ENCODE data around the gene TEKTIP1. TPM values are rescaled to one million over a fixed set of nuclear protein-coding genes. Genes with fewer than 3 reads are reported as not detected.

TEKTIP1 gene
- total RNA-seq, 4 donors from 2014 or later, result 5.5 TPM; not detected in 3

GRCh38 chr19:3535563-3535965 lies 3.4 kb upstream of the TEKTIP1 start:
- no peak for DNase-seq
- Histone ChIP-seq H3K36me3 (no peaks in the 10 kb centered on the region), H3K4me3 (no peak overlapping the region), H3K9me3 (no peaks in the 10 kb centered on the region), H3K27me3 (no peaks in the 10 kb centered on the region), H3K27ac (no peak overlapping the region), H3K4me1 (no peaks in the 10 kb centered on the region)
- intact Hi-C loops (cut with DNase I; ENCODE audit: low total_unique reads), result no loop called here
- TF ChIP-seq POLR2A (IDR thresholded peaks at IDR 0.05) (no peak), CTCF (IDR thresholded peaks at IDR 0.05) (no peak)

GRCh38 chr19:3535981-3536380 lies 3.0 kb upstream of the TEKTIP1 start:
- Histone ChIP-seq H3K27ac (no peak overlapping the region), H3K36me3 (no peaks in the 10 kb centered on the region), H3K4me3 (no peak overlapping the region), H3K4me1 (no peaks in the 10 kb centered on the region), H3K27me3 (no peaks in the 10 kb centered on the region), H3K9me3 (no peaks in the 10 kb centered on the region)
- intact Hi-C loops (cut with DNase I; ENCODE audit: low total_unique reads), result no loop called here
- DNase-seq, result no peak
- TF ChIP-seq POLR2A (IDR thresholded peaks at IDR 0.05), result no peak
- TF ChIP-seq CTCF (IDR thresholded peaks at IDR 0.05), result no peak

- Histone ChIP-seq H3K27ac (no peak overlapping the region), H3K27me3 (no peaks in the 10 kb centered on the region), H3K9me3 (no peaks in the 10 kb centered on the region), H3K36me3 (no peaks in the 10 kb centered on the region), H3K4me1 (no peaks in the 10 kb centered on the region), H3K4me3 (no peak overlapping the region)
- intact Hi-C loops (cut with DNase I; ENCODE audit: low total_unique reads), result no loop called here
- DNase-seq, result no peak
- TF ChIP-seq CTCF (IDR thresholded peaks at IDR 0.05), result no peak
- TF ChIP-seq POLR2A (IDR thresholded peaks at IDR 0.05), result no peak
Observed at GRCh38 chr19:3536429-3537100, 2.4 kb upstream of the TEKTIP1 start.

- no peak overlapping the region for H3K27ac ChIP-seq
- DNase-seq, result no peak
- H3K27me3 ChIP-seq, result no peaks in the 10 kb centered on the region
- H3K4me3 ChIP-seq, result no peak overlapping the region
- H3K4me1 ChIP-seq, result no peaks in the 10 kb centered on the region
- TF ChIP-seq CTCF (IDR thresholded peaks at IDR 0.05), result no peak
- TF ChIP-seq POLR2A (IDR thresholded peaks at IDR 0.05), result no peak
- H3K9me3 ChIP-seq, result no peaks in the 10 kb centered on the region
- intact Hi-C loops (cut with DNase I; ENCODE audit: low total_unique reads), result no loop called here
- no peaks in the 10 kb centered on the region for H3K36me3 ChIP-seq
Observed at GRCh38 chr19:3537101-3537437, 1.9 kb upstream of the TEKTIP1 start.

- Histone ChIP-seq H3K4me3 (no peak overlapping the region), H3K9me3 (no peaks in the 10 kb centered on the region), H3K4me1 (no peaks in the 10 kb centered on the region), H3K27ac (no peak overlapping the region), H3K27me3 (no peaks in the 10 kb centered on the region), H3K36me3 (no peaks in the 10 kb centered on the region)
- DNase-seq, result no peak
- TF ChIP-seq CTCF (IDR thresholded peaks at IDR 0.05), result no peak
- TF ChIP-seq POLR2A (IDR thresholded peaks at IDR 0.05), result no peak
- intact Hi-C loops (cut with DNase I; ENCODE audit: low total_unique reads), result no loop called here
Observed at GRCh38 chr19:3537438-3538240, 1.3 kb upstream of the TEKTIP1 start.

All from uterus (tissue), 4 donors.